GM21526 (cell line): ENCODE results near the gene GTPBP10.
"Not testable (repeated sequence)": the region's sequence is repeated elsewhere in the genome, so short reads cannot be mapped to it uniquely, and the experiment has no call there.

Experiments used
- ATAC-seq: cut with Tn5 transposase; IDR thresholded peaks from one replicate; pipeline ENCODE4 v1.9.1; 2021; ENCODE audit warnings: moderate library complexity; ENCODE audit not compliant: unreplicated experiment, low FRiP score

Gene GTPBP10

GRCh38 chr7:90346336-90347125 lies at the start of gene GTPBP10:
GTPBP10 (plus strand) TSS chr7:90346716; CDS start chr7:90346742, 26 bp downstream.
- ATAC-seq: peak; percentile 93

GRCh38 chr7:90298145-90299038 lies 48.1 kb upstream of the GTPBP10 start:
- peak; percentile 68 for ATAC-seq

GRCh38 chr7:90303241-90303640 lies 43.3 kb upstream of the GTPBP10 start:
- ATAC-seq: no peak

GRCh38 chr7:90309872-90310271 lies 36.6 kb upstream of the GTPBP10 start:
- ATAC-seq: no peak

- no peak for ATAC-seq
Observed at GRCh38 chr7:90311175-90311574, 35.3 kb upstream of the GTPBP10 start.

- no peak for ATAC-seq
Observed at GRCh38 chr7:90312745-90313144, 33.8 kb upstream of the GTPBP10 start.

GRCh38 chr7:90313907-90314306 lies 32.6 kb upstream of the GTPBP10 start:
- ATAC-seq: no peak

- no peak for ATAC-seq
Observed at GRCh38 chr7:90320014-90320413, 26.5 kb upstream of the GTPBP10 start.

GRCh38 chr7:90320418-90320800 lies 26.1 kb upstream of the GTPBP10 start:
- ATAC-seq: no peak

- no peak for ATAC-seq
Observed at GRCh38 chr7:90320801-90321494, 25.6 kb upstream of the GTPBP10 start, which contains the start of gene FAM237B. FAM237B (minus strand) TSS chr7:90321304; CDS start chr7:90319748, 1,556 bp downstream.

GRCh38 chr7:90322837-90323236 lies 23.7 kb upstream of the GTPBP10 start:
- no peak for ATAC-seq

- no peak for ATAC-seq
Observed at GRCh38 chr7:90326500-90326899, 20.0 kb upstream of the GTPBP10 start.

GRCh38 chr7:90334193-90334843 lies 12.2 kb upstream of the GTPBP10 start:
- ATAC-seq: no peak

GRCh38 chr7:90334926-90335325 lies 11.6 kb upstream of the GTPBP10 start:
- ATAC-seq: not testable (repeated sequence)

- no peak for ATAC-seq
Observed at GRCh38 chr7:90337106-90337505, 9.4 kb upstream of the GTPBP10 start.

- no peak for ATAC-seq
Observed at GRCh38 chr7:90345016-90345415, 1.5 kb upstream of the GTPBP10 start.

- peak; percentile 9 for ATAC-seq
Observed at GRCh38 chr7:90345595-90346335, 751 bp upstream of the GTPBP10 start.

GRCh38 chr7:90347759-90348158 lies 1.2 kb downstream of the GTPBP10 start:
- no peak for ATAC-seq

- no peak for ATAC-seq
Observed at GRCh38 chr7:90349305-90349704, 2.8 kb downstream of the GTPBP10 start.

- not testable (repeated sequence) for ATAC-seq
Observed at GRCh38 chr7:90350032-90350431, 3.5 kb downstream of the GTPBP10 start.
